ENCODE data around the gene CORO7.
"Not testable (repeated sequence)": the region's sequence is repeated elsewhere in the genome, so short reads cannot be mapped to it uniquely, and the experiment has no call there.

CORO7 gene

DNA sequence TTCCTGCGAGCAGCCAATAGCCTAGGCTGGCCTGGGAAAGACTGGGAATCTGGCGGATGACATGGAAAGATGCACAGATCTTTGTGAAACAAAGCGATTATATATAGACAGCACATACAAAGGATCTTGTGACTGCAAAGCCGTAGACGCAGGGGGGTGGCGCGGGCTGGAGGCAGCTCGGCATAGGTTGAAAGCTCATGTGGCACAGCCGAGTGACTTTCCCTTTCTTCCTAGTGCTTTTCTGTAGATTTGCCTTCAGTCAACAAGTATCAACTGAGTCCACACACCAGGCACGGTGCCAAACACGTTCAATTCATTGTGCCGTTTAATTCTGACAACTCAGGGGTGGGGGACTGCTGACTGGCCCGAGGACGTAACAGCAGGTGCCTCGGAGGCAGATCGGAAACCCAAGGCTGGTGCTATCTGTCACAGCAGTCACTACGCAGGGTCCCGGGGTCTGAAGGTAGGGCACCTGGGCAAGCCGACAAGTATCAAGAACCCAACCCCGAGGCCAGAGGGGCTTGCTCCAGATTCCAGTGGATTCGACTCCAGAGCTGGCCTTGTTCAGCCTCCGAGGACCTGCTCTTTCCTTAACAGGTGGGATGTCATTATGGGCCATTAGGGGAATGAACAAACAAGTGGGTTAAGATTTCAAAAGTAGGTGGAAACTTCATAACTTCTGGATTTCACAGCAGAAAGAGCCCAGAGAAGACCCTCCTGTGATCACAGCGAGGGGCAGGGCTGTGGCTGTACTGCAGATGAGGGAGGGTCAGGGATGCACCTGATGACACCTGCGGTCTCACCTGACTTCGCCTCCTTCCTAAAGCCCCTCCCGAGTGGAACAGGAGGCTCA lies 71.2 kb downstream of the CORO7 start:
- Histone ChIP-seq H4K20me1 (ENCODE audit: insufficient read depth, low read length) (peaks cover 69% of the 10 kb centered on the region), H2AFZ (ENCODE audit: low read depth, low read length) (no peak overlapping the region), H3K79me2 (ENCODE audit: insufficient read depth, low read length) (peaks cover 75% of the 10 kb centered on the region), H3K4me3 (ENCODE audit: low read depth in 1 of 2, low read length in 2 of 2) (no peak overlapping the region), H3K9me3 (ENCODE audit: insufficient read depth, low read length, severe bottlenecking) (no peaks in the 10 kb centered on the region), H3K9ac (ENCODE audit: low read depth, low read length) (no peak overlapping the region), H3K36me3 (ENCODE audit: insufficient read depth, low read length) (peaks cover 45% of the 10 kb centered on the region), H3K27me3 (ENCODE audit: insufficient read depth, low read length, poor library complexity) (no peaks in the 10 kb centered on the region), H3K27ac (ENCODE audit: low read length) (no peak overlapping the region), H3K4me2 (ENCODE audit: insufficient read depth, low read length) (no peak overlapping the region), H3K4me1 (ENCODE audit: insufficient read depth, low read length) (peaks cover 18% of the 10 kb centered on the region)
- TF ChIP-seq EZH2 (IDR thresholded peaks at IDR 0.05; ENCODE audit: borderline replicate concordance, low read depth, low read length, severe bottlenecking): no peak
- TF ChIP-seq, protein P1, sequence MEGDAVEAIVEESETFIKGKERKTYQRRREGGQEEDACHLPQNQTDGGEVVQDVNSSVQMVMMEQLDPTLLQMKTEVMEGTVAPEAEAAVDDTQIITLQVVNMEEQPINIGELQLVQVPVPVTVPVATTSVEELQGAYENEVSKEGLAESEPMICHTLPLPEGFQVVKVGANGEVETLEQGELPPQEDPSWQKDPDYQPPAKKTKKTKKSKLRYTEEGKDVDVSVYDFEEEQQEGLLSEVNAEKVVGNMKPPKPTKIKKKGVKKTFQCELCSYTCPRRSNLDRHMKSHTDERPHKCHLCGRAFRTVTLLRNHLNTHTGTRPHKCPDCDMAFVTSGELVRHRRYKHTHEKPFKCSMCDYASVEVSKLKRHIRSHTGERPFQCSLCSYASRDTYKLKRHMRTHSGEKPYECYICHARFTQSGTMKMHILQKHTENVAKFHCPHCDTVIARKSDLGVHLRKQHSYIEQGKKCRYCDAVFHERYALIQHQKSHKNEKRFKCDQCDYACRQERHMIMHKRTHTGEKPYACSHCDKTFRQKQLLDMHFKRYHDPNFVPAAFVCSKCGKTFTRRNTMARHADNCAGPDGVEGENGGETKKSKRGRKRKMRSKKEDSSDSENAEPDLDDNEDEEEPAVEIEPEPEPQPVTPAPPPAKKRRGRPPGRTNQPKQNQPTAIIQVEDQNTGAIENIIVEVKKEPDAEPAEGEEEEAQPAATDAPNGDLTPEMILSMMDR (IDR thresholded peaks at IDR 0.05; ENCODE audit: borderline replicate concordance, extremely low read depth, low read length, poor library complexity, severe bottlenecking): no peak
- no peak for ATAC-seq (ENCODE audit: insufficient read depth, low read depth)
- DNase-seq: no peak

GRCh38 chr16:4344300-4344982 lies 72.0 kb downstream of the CORO7 start:
- not testable (repeated sequence) for H3K4me3 ChIP-seq (ENCODE audit: low read depth in 1 of 2, low read length in 2 of 2); H3K9ac ChIP-seq (ENCODE audit: low read depth, low read length); H2AFZ ChIP-seq (ENCODE audit: low read depth, low read length); H3K27me3 ChIP-seq (ENCODE audit: insufficient read depth, low read length, poor library complexity); H3K4me2 ChIP-seq (ENCODE audit: insufficient read depth, low read length); H3K9me3 ChIP-seq (ENCODE audit: insufficient read depth, low read length, severe bottlenecking); ATAC-seq (ENCODE audit: insufficient read depth, low read depth); H3K27ac ChIP-seq (ENCODE audit: low read length); DNase-seq
- Histone ChIP-seq H3K36me3 (ENCODE audit: insufficient read depth, low read length) (peaks cover 49% of the 10 kb centered on the region), H3K4me1 (ENCODE audit: insufficient read depth, low read length) (peaks cover 11% of the 10 kb centered on the region), H3K79me2 (ENCODE audit: insufficient read depth, low read length) (peaks cover 68% of the 10 kb centered on the region), H4K20me1 (ENCODE audit: insufficient read depth, low read length) (peaks cover 69% of the 10 kb centered on the region)

- Histone ChIP-seq H3K36me3 (ENCODE audit: insufficient read depth, low read length) (peaks cover 54% of the 10 kb centered on the region), H3K9ac (ENCODE audit: low read depth, low read length) (no peak overlapping the region), H3K27ac (ENCODE audit: low read length) (no peak overlapping the region), H4K20me1 (ENCODE audit: insufficient read depth, low read length) (peaks cover 73% of the 10 kb centered on the region), H2AFZ (ENCODE audit: low read depth, low read length) (no peak overlapping the region), H3K79me2 (ENCODE audit: insufficient read depth, low read length) (peaks cover 55% of the 10 kb centered on the region), H3K4me3 (ENCODE audit: low read depth in 1 of 2, low read length in 2 of 2) (no peak overlapping the region), H3K9me3 (ENCODE audit: insufficient read depth, low read length, severe bottlenecking) (no peaks in the 10 kb centered on the region), H3K4me2 (ENCODE audit: insufficient read depth, low read length) (no peak overlapping the region), H3K4me1 (ENCODE audit: insufficient read depth, low read length) (peaks cover 7% of the 10 kb centered on the region; the same call in 1 of the 2 replicates), H3K27me3 (ENCODE audit: insufficient read depth, low read length, poor library complexity) (no peaks in the 10 kb centered on the region)
- no peak for DNase-seq
- no peak for ATAC-seq (ENCODE audit: insufficient read depth, low read depth)
- TF ChIP-seq, protein P1 (IDR thresholded peaks at IDR 0.05; ENCODE audit: borderline replicate concordance, extremely low read depth, low read length, poor library complexity, severe bottlenecking): no peak
Observed at GRCh38 chr16:4342866-4343744, 73.3 kb downstream of the CORO7 start.
